Osteoblast (primary cell): ENCODE measurements around the gene NBEAL1. TPM values are rescaled to one million over a fixed set of nuclear protein-coding genes. Genes with fewer than 3 reads are reported as not detected.
"Not testable (repeated sequence)": the region's sequence is repeated elsewhere in the genome, so short reads cannot be mapped to it uniquely, and the experiment has no call there.

Source experiments
- DNase-seq: peaks from one replicate; pipeline ENCODE4 v3.0.0; 2011; ENCODE audit warnings: low spot score, mixed read lengths; ENCODE audit not compliant: insufficient read length; ENCODE audit errors: missing footprints
- H2AFZ ChIP-seq: 2 replicates; pipeline ENCODE4 v1.6.0; 2011; ENCODE audit warnings: mild to moderate bottlenecking, low read length
- H3K27ac ChIP-seq: 2 replicates; pipeline ENCODE4 v1.5.1; 2011; ENCODE audit warnings: mild to moderate bottlenecking, low read depth, low read length, moderate library complexity
- H3K27me3 ChIP-seq: 2 replicates; pipeline ENCODE4 v1.6.0; 2012; ENCODE audit warnings: mild to moderate bottlenecking, control low read depth, inconsistent platforms, low read length, moderate library complexity; ENCODE audit not compliant: insufficient read depth
- H3K36me3 ChIP-seq: 2 replicates; pipeline ENCODE4 v1.5.1; 2011; ENCODE audit warnings: mild to moderate bottlenecking, low read length, control low read depth, moderate library complexity; ENCODE audit not compliant: insufficient read depth
- H3K4me1 ChIP-seq: 2 replicates; pipeline ENCODE4 v1.5.1; 2011; ENCODE audit warnings: mild to moderate bottlenecking, low read length, control low read depth, moderate library complexity; ENCODE audit not compliant: insufficient read depth
- H3K4me2 ChIP-seq: 2 replicates; pipeline ENCODE4 v1.6.0; 2011; ENCODE audit warnings: mild to moderate bottlenecking, low read length; ENCODE audit not compliant: insufficient read depth
- H3K4me3 ChIP-seq: fragments of 200-600 bp; sonication (generic); 3 replicates; pipeline ENCODE4 v1.5.1; 2012; ENCODE audit warnings: mild to moderate bottlenecking, low read length, inconsistent platforms; ENCODE audit not compliant: insufficient read depth
- H3K79me2 ChIP-seq: 2 replicates; pipeline ENCODE4 v1.6.0; 2012; ENCODE audit warnings: mild to moderate bottlenecking, low read length, control low read depth, inconsistent platforms; ENCODE audit not compliant: insufficient read depth
- H3K9me3 ChIP-seq: 2 replicates; pipeline ENCODE4 v1.5.1; 2011; ENCODE audit warnings: low read depth, low read length, control low read depth
- H4K20me1 ChIP-seq: 2 replicates; pipeline ENCODE4 v1.6.0; 2012; ENCODE audit warnings: mild to moderate bottlenecking, low read length, control low read depth; ENCODE audit not compliant: insufficient read depth
- total RNA-seq: library from RNA; depleted of rRNA; stranded (reverse); fragments of >200 nt; gene quantifications from 2 replicates; pipeline ENCODE4 v1.2.3, GENCODE V29; 2012
- TF ChIP-seq, protein P1 (sequence below): IDR thresholded peaks from 2 replicates; pipeline ENCODE4 v1.5.1; 2011; ENCODE audit warnings: mild to moderate bottlenecking, low read depth, low read length, moderate library complexity; ENCODE audit errors: extremely low read depth

NBEAL1 gene
- total RNA-seq, 1 donor, result 51.8 TPM

DNA sequence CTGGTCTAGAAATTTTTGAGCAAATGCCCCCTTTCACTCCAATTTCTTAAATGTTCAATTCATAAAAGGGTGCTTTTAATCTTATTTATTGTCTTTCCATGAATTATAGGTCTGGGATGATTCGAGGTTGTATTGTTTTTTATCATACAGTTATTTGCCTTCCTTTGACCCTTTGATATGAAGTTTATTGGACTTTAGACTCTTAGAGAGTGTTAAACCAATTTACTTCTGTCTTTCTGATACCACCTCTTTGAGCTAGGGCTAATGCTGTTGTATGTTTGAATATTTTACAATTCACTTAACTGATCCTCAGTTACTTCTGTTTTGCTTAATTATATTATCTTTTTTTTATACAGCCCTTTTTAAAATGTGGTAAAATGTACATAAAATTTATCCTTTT, 134.5 kb downstream of the NBEAL1 start:
- no peak overlapping the region for H3K4me2 ChIP-seq
- no peaks in the 10 kb centered on the region for H4K20me1 ChIP-seq
- H3K9me3 ChIP-seq, result no peaks in the 10 kb centered on the region
- no peaks in the 10 kb centered on the region for H3K27me3 ChIP-seq
- H3K4me1 ChIP-seq, result no peaks in the 10 kb centered on the region
- H3K4me3 ChIP-seq, result no peak overlapping the region
- DNase-seq, result no peak
- peaks cover 42% of the 10 kb centered on the region for H3K36me3 ChIP-seq
- H3K27ac ChIP-seq, result no peak overlapping the region
- no peaks in the 10 kb centered on the region for H3K79me2 ChIP-seq
- H2AFZ ChIP-seq, result no peak overlapping the region
- TF ChIP-seq, protein P1, sequence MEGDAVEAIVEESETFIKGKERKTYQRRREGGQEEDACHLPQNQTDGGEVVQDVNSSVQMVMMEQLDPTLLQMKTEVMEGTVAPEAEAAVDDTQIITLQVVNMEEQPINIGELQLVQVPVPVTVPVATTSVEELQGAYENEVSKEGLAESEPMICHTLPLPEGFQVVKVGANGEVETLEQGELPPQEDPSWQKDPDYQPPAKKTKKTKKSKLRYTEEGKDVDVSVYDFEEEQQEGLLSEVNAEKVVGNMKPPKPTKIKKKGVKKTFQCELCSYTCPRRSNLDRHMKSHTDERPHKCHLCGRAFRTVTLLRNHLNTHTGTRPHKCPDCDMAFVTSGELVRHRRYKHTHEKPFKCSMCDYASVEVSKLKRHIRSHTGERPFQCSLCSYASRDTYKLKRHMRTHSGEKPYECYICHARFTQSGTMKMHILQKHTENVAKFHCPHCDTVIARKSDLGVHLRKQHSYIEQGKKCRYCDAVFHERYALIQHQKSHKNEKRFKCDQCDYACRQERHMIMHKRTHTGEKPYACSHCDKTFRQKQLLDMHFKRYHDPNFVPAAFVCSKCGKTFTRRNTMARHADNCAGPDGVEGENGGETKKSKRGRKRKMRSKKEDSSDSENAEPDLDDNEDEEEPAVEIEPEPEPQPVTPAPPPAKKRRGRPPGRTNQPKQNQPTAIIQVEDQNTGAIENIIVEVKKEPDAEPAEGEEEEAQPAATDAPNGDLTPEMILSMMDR, result no peak

DNA sequence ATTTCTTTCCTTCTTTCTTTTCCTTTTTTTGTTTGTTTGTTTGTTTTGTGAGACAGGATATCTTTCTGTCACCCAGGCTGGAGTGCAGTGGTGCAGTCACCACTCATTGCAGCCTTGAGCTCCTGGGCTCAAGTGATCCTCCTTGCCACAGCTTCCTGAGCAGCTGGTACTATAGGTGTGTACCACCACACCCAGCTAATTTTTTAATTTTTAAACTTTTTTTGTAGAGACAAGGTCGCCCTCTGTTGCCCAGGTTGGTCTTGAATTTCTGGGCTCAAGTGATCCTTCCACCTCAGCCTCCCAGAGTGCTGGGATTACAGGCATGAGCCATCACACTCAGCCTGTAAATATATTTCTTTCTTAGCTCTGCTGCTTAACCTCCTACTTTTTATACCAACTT, 140.7 kb downstream of the NBEAL1 start:
- Histone ChIP-seq H3K4me2 (no peak overlapping the region), H2AFZ (no peak overlapping the region), H3K4me1 (no peaks in the 10 kb centered on the region), H3K27me3 (no peaks in the 10 kb centered on the region), H4K20me1 (no peaks in the 10 kb centered on the region), H3K27ac (no peak overlapping the region), H3K4me3 (no peak overlapping the region), H3K9me3 (no peaks in the 10 kb centered on the region), H3K36me3 (peaks cover 12% of the 10 kb centered on the region), H3K79me2 (no peaks in the 10 kb centered on the region)
- no peak for DNase-seq
- TF ChIP-seq, protein P1, result no peak

DNA sequence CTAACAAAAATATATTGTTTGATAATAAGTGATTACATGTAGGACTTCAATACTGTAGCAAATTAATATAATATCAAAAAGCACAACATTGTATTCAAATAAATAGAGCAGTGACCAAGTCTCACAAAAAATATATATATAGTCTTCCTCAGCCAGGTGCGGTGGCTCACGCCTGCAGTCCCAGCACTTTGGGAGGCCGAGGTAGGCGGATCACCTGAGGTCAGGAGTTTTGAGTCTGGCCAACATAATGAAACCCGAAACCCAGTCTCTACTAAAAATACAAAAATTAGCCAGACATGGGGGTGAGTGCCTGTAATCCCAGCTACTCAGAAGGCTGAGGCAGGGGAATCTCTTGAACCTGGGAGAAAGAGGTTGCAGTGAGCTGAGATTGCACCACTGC, 148.0 kb downstream of the NBEAL1 start:
- not testable (repeated sequence) for H3K79me2 ChIP-seq, H3K9me3 ChIP-seq, H3K4me3 ChIP-seq, H3K4me2 ChIP-seq, H4K20me1 ChIP-seq, H2AFZ ChIP-seq, H3K27ac ChIP-seq, DNase-seq, H3K27me3 ChIP-seq, H3K4me1 ChIP-seq
- H3K36me3 ChIP-seq, result peaks cover 14% of the 10 kb centered on the region

DNA sequence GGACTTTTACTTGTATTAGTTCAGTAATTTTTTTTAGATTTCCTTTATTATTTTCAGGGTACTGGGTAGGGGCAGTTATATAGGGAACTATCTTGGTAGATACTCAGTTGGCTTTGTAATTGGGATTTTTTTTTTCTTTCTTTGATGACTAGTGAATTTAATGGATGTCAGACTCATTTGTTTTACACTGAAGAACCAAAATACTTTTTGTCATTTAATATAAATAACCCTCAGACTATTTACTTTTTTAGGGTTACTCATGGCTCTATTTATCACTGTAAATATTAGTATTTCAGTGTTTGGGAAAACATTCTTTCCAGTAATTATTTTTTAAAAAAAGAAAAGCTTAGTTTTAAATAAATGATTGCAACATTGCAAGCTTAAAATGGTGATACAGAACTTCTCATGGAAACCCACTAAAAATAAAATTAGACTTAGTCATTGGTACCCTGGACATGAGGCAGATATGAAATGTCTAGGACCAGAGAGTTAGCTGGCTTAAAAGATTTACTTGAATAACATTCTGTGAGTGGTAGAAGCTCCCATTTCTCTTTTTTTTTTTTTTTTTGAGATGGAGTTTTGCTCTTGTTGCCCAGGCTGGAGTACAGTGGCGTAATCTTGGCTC, 149.7 kb downstream of the NBEAL1 start:
- Histone ChIP-seq H3K4me1 (no peaks in the 10 kb centered on the region), H3K4me3 (no peak overlapping the region), H3K9me3 (no peaks in the 10 kb centered on the region), H2AFZ (no peak overlapping the region), H4K20me1 (no peaks in the 10 kb centered on the region), H3K36me3 (peaks cover 14% of the 10 kb centered on the region), H3K4me2 (no peak overlapping the region), H3K27ac (no peak overlapping the region), H3K79me2 (no peaks in the 10 kb centered on the region), H3K27me3 (no peaks in the 10 kb centered on the region)
- TF ChIP-seq, protein P1, result no peak
- DNase-seq, result no peak
